Panc1 (cell line): ENCODE measurements around the gene ERMP1. TPM values are rescaled to one million over a fixed set of nuclear protein-coding genes. Genes with fewer than 3 reads are reported as not detected.

ENCODE experiments used
- ATAC-seq: fragments of 200-7000 bp; cut with Tn5 transposase; 2 replicates; pipeline ENCODE4 v1.9.1; 2020; ENCODE audit warnings: mild to moderate bottlenecking, moderate library complexity
- BruUV-seq: library from RNA; stranded (reverse); fragments of 400-500 nt; replicated peaks from 2 replicates; lab custom pipeline; 2021; lab: Mats Ljungman, UMichigan
- CTCF ChIA-PET: fragments of 300-600 bp; sonication (Branson Sonifier 250); formaldehyde crosslinking; loops from one replicate; lab custom pipeline; 2022; ENCODE audit warnings: antibody characterized with exemption; lab: Charles Lee
- POLR2A ChIA-PET: fragments of 300-600 bp; sonication (Branson Sonifier 250); formaldehyde crosslinking; loops from one replicate; lab custom pipeline; 2022; ENCODE audit warnings: antibody characterized with exemption; lab: Charles Lee
- DNase-seq: peaks from one replicate; pipeline ENCODE4 v3.0.0-alpha.2; 2010; ENCODE audit warnings: low read depth, low spot score
- H3K27ac ChIP-seq: 2 replicates; pipeline ENCODE4 v1.5.1; 2011; ENCODE audit warnings: mild to moderate bottlenecking, low read length, inconsistent platforms
- H3K27me3 ChIP-seq: fragments of 200-500 bp; sonication (Bioruptor generic); 2 replicates; pipeline ENCODE4 v1.6.0; 2014; ENCODE audit warnings: low read length, inconsistent platforms; ENCODE audit not compliant: control insufficient read depth, insufficient read depth
- H3K36me3 ChIP-seq: fragments of 200-500 bp; sonication (Bioruptor generic); 2 replicates; pipeline ENCODE4 v1.5.1; 2014; ENCODE audit warnings: inconsistent platforms, mild to moderate bottlenecking, low read length, moderate library complexity; ENCODE audit not compliant: control insufficient read depth, insufficient read depth
- H3K4me1 ChIP-seq: 2 replicates; pipeline ENCODE4 v1.5.1; 2011; ENCODE audit warnings: inconsistent platforms, mild to moderate bottlenecking, low read length, moderate library complexity; ENCODE audit not compliant: control insufficient read depth, insufficient read depth
- H3K4me3 ChIP-seq, 2 experiments: 2 replicates each; pipeline ENCODE4 v1.5.1; 2011 to 2012; ENCODE audit warnings: low read depth in 2 of 2, low read length in 2 of 2, mild to moderate bottlenecking in 2 of 2, inconsistent platforms in 1 of 2, moderate library complexity in 1 of 2
- H3K9me3 ChIP-seq: fragments of 200-500 bp; sonication (Bioruptor generic); 2 replicates; pipeline ENCODE4 v1.5.1; 2014; ENCODE audit warnings: low read depth, mild to moderate bottlenecking, inconsistent platforms, low read length, moderate library complexity; ENCODE audit not compliant: control insufficient read depth, insufficient read depth
- CTCF ChIP-seq: fragments of 450-650 bp; IDR thresholded peaks from 2 replicates; pipeline ENCODE4 v1.5.1; 2017; ENCODE audit warnings: mild to moderate bottlenecking
- POLR2AphosphoS5 ChIP-seq: IDR thresholded peaks from 2 replicates; pipeline ENCODE4 v1.6.1; 2012; ENCODE audit warnings: mild to moderate bottlenecking, low read depth, low read length, moderate library complexity
- REST ChIP-seq, 2 experiments: IDR thresholded peaks; 2 replicates each; pipeline ENCODE4 v1.6.1; 2011 to 2012; ENCODE audit warnings: low read depth in 2 of 2, control low read depth in 1 of 2, low read length in 1 of 2, mild to moderate bottlenecking in 1 of 2, moderate library complexity in 1 of 2; ENCODE audit not compliant: insufficient read depth in 1 of 2
- SIN3A ChIP-seq: IDR thresholded peaks from 2 replicates; pipeline ENCODE4 v1.6.1; 2012; ENCODE audit warnings: low read depth, mild to moderate bottlenecking, low read length, moderate library complexity, borderline replicate concordance; ENCODE audit not compliant: insufficient read depth
- TCF7L2 ChIP-seq: IDR thresholded peaks from 2 replicates; pipeline ENCODE4 v1.6.1; 2011; ENCODE audit warnings: mild to moderate bottlenecking, low read depth, low read length, inconsistent platforms
- in situ Hi-C: cut with HindIII; loops from 2 replicates; pipeline ENCODE4 v1.10.0; 2016; ENCODE audit warnings: low sequenced_read_pairs, low pct_unique_long_range_greater_than_20kb
- intact Hi-C: fragments of 100-400 bp; cut with micrococcal nuclease; formaldehyde crosslinking; loops from one replicate; pipeline ENCODE4 v1.10.0; 2022; ENCODE audit not compliant: unreplicated experiment
- total RNA-seq: library from RNA; stranded (reverse); gene quantifications from one replicate; pipeline ENCODE4 v1.2.1, GENCODE V29; 2021; ENCODE audit not compliant: unreplicated experiment

Gene ERMP1
- total RNA-seq, 1 experiment from 2014 or later: 38.4 TPM

DNA sequence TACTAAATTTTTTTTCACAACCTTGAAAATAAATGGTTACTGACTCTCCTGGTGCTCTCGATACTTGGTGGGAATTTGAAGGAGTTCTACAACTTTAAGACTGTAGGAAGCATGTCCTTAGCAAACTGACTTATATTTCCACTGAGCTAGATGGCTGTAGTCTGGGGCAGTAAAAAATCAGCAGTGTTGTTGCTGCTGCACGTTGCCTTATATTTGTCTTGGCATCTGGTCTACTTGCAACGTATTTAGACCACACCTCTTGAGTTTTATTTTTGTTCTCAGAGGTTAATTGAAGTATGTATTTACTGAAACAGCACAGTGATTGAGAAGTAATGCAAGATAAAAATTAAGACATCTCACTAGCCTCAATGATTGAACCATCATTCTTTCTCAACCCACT, 76.3 kb downstream of the ERMP1 start:
- ChIA-PET CTCF (no interaction called here), POLR2A (no interaction called here)
- no peaks in the 10 kb centered on the region; the same call in 1 of the 2 replicates for H3K36me3 ChIP-seq
- no peaks in the 10 kb centered on the region for H3K4me1 ChIP-seq
- BruUV-seq: no TSS peak
- in situ Hi-C loops (no loop called here), intact Hi-C loops (no loop called here)
- H3K4me3 ChIP-seq: no peak overlapping the region
- H3K27me3 ChIP-seq: no peaks in the 10 kb centered on the region
- H3K27ac ChIP-seq: no peak overlapping the region
- no peaks in the 10 kb centered on the region for H3K9me3 ChIP-seq
- ATAC-seq: no peak
- TF ChIP-seq REST (IDR thresholded peaks at IDR 0.05; ENCODE audit: insufficient read depth in 1 of 2, low read depth in 2 of 2, low read length in 1 of 2) (no peak), CTCF (no peak), POLR2AphosphoS5 (no peak), SIN3A (no peak), TCF7L2 (no peak)
- no peak for DNase-seq

GRCh38 chr9:5750569-5750968, 82.3 kb downstream of the ERMP1 start:
- ATAC-seq (no peak), DNase-seq (no peak)
- Histone ChIP-seq H3K36me3 (no peaks in the 10 kb centered on the region), H3K9me3 (no peaks in the 10 kb centered on the region), H3K4me1 (no peaks in the 10 kb centered on the region), H3K4me3 (no peak overlapping the region), H3K27me3 (no peaks in the 10 kb centered on the region), H3K27ac (no peak overlapping the region)
- no TSS peak for BruUV-seq
- ChIA-PET POLR2A (no interaction called here), CTCF (no interaction called here)
- no peak for TF ChIP-seq REST (IDR thresholded peaks at IDR 0.05; ENCODE audit: insufficient read depth in 1 of 2, low read depth in 2 of 2, low read length in 1 of 2)
- no peak for TF ChIP-seq CTCF
- no peak for TF ChIP-seq SIN3A
- no peak for TF ChIP-seq TCF7L2
- TF ChIP-seq POLR2AphosphoS5: no peak
- in situ Hi-C loops (no loop called here), intact Hi-C loops (no loop called here)
